Measurements from ENCODE around the gene ADCY1. TPM values are rescaled to one million over a fixed set of nuclear protein-coding genes. Genes with fewer than 3 reads are reported as not detected.

The ADCY1 gene
- total RNA-seq, 4 donors from 2014 or later: 0.49 to 1.2 (median 0.72) TPM

DNA sequence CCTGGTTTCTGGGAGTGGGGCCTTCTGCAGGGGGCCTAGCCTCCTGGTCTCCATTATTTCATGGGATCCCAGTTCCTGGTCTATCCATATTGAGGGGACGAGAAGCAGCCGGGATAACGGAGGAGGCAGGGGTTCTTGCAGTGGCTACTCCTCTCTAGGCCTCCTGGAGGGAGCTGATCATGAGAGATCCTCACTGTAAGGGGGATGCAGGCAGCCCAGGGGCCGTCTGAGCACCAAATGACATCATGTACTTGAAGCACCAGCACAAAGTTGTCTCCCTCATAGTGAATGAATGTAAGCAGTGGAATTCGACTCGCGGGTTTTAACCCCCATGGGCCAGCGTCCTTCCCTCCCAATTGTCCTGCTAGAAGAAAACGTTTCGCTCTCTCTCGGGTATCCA is 964 bp upstream of the ADCY1 start:
- TF ChIP-seq POLR2AphosphoS5 (IDR thresholded peaks at IDR 0.05) (no peak), EP300 (IDR thresholded peaks at IDR 0.05) (no peak), POLR2A (IDR thresholded peaks at IDR 0.05) (no peak)
- TF ChIP-seq, protein P1, sequence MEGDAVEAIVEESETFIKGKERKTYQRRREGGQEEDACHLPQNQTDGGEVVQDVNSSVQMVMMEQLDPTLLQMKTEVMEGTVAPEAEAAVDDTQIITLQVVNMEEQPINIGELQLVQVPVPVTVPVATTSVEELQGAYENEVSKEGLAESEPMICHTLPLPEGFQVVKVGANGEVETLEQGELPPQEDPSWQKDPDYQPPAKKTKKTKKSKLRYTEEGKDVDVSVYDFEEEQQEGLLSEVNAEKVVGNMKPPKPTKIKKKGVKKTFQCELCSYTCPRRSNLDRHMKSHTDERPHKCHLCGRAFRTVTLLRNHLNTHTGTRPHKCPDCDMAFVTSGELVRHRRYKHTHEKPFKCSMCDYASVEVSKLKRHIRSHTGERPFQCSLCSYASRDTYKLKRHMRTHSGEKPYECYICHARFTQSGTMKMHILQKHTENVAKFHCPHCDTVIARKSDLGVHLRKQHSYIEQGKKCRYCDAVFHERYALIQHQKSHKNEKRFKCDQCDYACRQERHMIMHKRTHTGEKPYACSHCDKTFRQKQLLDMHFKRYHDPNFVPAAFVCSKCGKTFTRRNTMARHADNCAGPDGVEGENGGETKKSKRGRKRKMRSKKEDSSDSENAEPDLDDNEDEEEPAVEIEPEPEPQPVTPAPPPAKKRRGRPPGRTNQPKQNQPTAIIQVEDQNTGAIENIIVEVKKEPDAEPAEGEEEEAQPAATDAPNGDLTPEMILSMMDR (IDR thresholded peaks at IDR 0.05): no peak
- Histone ChIP-seq H3K36me3 (no peaks in the 10 kb centered on the region), H3K27ac (no peak overlapping the region), H3K27me3 (peaks cover 44% of the 10 kb centered on the region), H3K4me1 (peaks cover 0 to 24% (median 7%) of the 10 kb centered on the region in 3 donors), H3K4me3 (no peak overlapping the region), H3K9me3 (no peaks in the 10 kb centered on the region)
- ATAC-seq: no peak
- WGBS, 2 donors (ENCODE audit: low coverage in 1 of 2): 67% methylated on average over 4 of the region's 11 CpGs; no CpG with 5 or more reads in 1 of the 2 donors

DNA sequence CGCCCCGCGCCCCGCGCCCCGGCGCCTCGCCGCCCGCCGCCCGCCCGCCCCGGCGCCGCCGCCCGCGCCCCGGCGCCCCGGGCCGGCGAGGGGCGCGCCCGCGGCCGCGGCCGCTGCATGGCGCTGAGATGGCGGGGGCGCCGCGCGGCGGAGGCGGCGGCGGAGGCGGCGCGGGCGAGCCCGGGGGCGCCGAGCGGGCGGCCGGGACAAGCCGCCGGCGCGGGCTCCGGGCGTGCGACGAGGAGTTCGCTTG is 174 bp downstream of the ADCY1 start:
- Histone ChIP-seq H3K4me3 (peak overlapping the region; percentile 40 to 62), H3K27ac (no peak overlapping the region), H3K4me1 (peaks cover 0 to 24% (median 7%) of the 10 kb centered on the region in 3 donors), H3K36me3 (no peaks in the 10 kb centered on the region), H3K27me3 (peaks cover 45% of the 10 kb centered on the region), H3K9me3 (no peaks in the 10 kb centered on the region)
- no peak for ATAC-seq
- WGBS, 2 donors (ENCODE audit: low coverage in 1 of 2): no CpG with 5 or more reads among the region's 60 CpGs
- TF ChIP-seq POLR2AphosphoS5 (IDR thresholded peaks at IDR 0.05): no peak
- TF ChIP-seq POLR2A (IDR thresholded peaks at IDR 0.05): no peak
- TF ChIP-seq, protein P1 (IDR thresholded peaks at IDR 0.05): no peak
- TF ChIP-seq EP300 (IDR thresholded peaks at IDR 0.05): no peak

GRCh38 chr7:45574669-45575500 is 717 bp downstream of the ADCY1 start:
- no peaks in the 10 kb centered on the region for H3K36me3 ChIP-seq
- ATAC-seq: peak; percentile 44
- peaks cover 0 to 24% (median 7%) of the 10 kb centered on the region in 3 donors for H3K4me1 ChIP-seq
- H3K27ac ChIP-seq: no peak overlapping the region
- H3K9me3 ChIP-seq: no peaks in the 10 kb centered on the region
- WGBS, 2 donors (ENCODE audit: low coverage in 1 of 2): no CpG with 5 or more reads among the region's 72 CpGs
- peaks cover 45% of the 10 kb centered on the region for H3K27me3 ChIP-seq
- H3K4me3 ChIP-seq: peak overlapping the region; percentile 40 to 62
- TF ChIP-seq EP300 (IDR thresholded peaks at IDR 0.05): no peak
- TF ChIP-seq POLR2A (IDR thresholded peaks at IDR 0.05): no peak
- TF ChIP-seq, protein P1 (IDR thresholded peaks at IDR 0.05): peak in 2 of 4 experiments; percentile 16 to 30
- no peak for TF ChIP-seq POLR2AphosphoS5 (IDR thresholded peaks at IDR 0.05)

GRCh38 chr7:45575501-45576248 is 1.5 kb downstream of the ADCY1 start:
- Histone ChIP-seq H3K27ac (no peak overlapping the region), H3K9me3 (no peaks in the 10 kb centered on the region), H3K4me3 (peak overlapping the region in 1 of 2 donors; percentile 62), H3K36me3 (no peaks in the 10 kb centered on the region), H3K4me1 (peaks cover 0 to 24% (median 7%) of the 10 kb centered on the region in 3 donors), H3K27me3 (peaks cover 45% of the 10 kb centered on the region)
- TF ChIP-seq, protein P1 (IDR thresholded peaks at IDR 0.05): no peak
- TF ChIP-seq POLR2AphosphoS5 (IDR thresholded peaks at IDR 0.05): no peak
- 33 to 36% methylated on average over 4 to 6 of the region's 36 CpGs for WGBS, 2 donors (ENCODE audit: low coverage in 1 of 2)
- ATAC-seq: no peak
